HL-60 (cell line): ENCODE measurements around the gene CHST4.

ENCODE experiments used
- DNase-seq, 2 experiments: peaks; one replicate each; pipeline ENCODE4 v3.0.0-alpha.2; 2010 to 2020; ENCODE audit warnings: low read depth in 1 of 2, low spot score in 1 of 2
- H3K27ac ChIP-seq: fragments of 250-450 bp; sonication (Bioruptor Pico); replicated peaks from 2 replicates; pipeline ENCODE4 v1.5.1; 2020; ENCODE audit warnings: mild to moderate bottlenecking, moderate library complexity
- H3K27me3 ChIP-seq: fragments of 250-450 bp; sonication (Bioruptor Pico); 2 replicates; pipeline ENCODE4 v1.5.1; 2021; ENCODE audit warnings: mild to moderate bottlenecking, moderate library complexity; ENCODE audit not compliant: insufficient read depth, poor library complexity, severe bottlenecking
- H3K4me3 ChIP-seq: replicated peaks from 2 replicates; pipeline ENCODE4 v1.5.1; 2011; ENCODE audit warnings: mild to moderate bottlenecking, control low read depth, low read length; ENCODE audit not compliant: insufficient read depth
- CTCF ChIP-seq: IDR thresholded peaks from one replicate; pipeline ENCODE4 v1.5.1; 2011; ENCODE audit warnings: low read length, control low read depth, inconsistent platforms; ENCODE audit not compliant: insufficient read depth
- GABPA ChIP-seq: IDR thresholded peaks from 2 replicates; pipeline ENCODE4 v1.6.1; 2012; ENCODE audit warnings: low read depth
- POLR2AphosphoS5 ChIP-seq: IDR thresholded peaks from 2 replicates; pipeline ENCODE4 v1.6.1; 2012; ENCODE audit warnings: low read depth
- REST ChIP-seq: IDR thresholded peaks from 2 replicates; pipeline ENCODE4 v1.6.1; 2012; ENCODE audit warnings: low read depth; ENCODE audit not compliant: insufficient replicate concordance
- SPI1 ChIP-seq: IDR thresholded peaks from 2 replicates; pipeline ENCODE4 v1.6.1; 2012; ENCODE audit warnings: low read depth, mild to moderate bottlenecking, borderline replicate concordance

CHST4 gene

GRCh38 chr16:71547168-71547567 is 20.9 kb downstream of the CHST4 start:
- TF ChIP-seq POLR2AphosphoS5 = no peak
- TF ChIP-seq SPI1 = no peak
- no peak for TF ChIP-seq CTCF
- no peak for TF ChIP-seq REST
- no peak for TF ChIP-seq GABPA
- Histone ChIP-seq H3K4me3 (no peak overlapping the region), H3K27me3 (no peaks in the 10 kb centered on the region), H3K27ac (no peak overlapping the region)
- DNase-seq = no peak

GRCh38 chr16:71552698-71553503 is 26.7 kb downstream of the CHST4 start:
- DNase-seq = no peak
- Histone ChIP-seq H3K4me3 (no peak overlapping the region), H3K27ac (no peak overlapping the region), H3K27me3 (no peaks in the 10 kb centered on the region)
- TF ChIP-seq POLR2AphosphoS5 = no peak
- no peak for TF ChIP-seq SPI1
- no peak for TF ChIP-seq REST
- TF ChIP-seq GABPA = no peak
- no peak for TF ChIP-seq CTCF

- DNase-seq = no peak
- Histone ChIP-seq H3K27me3 (no peaks in the 10 kb centered on the region), H3K4me3 (no peak overlapping the region), H3K27ac (no peak overlapping the region)
- TF ChIP-seq GABPA = no peak
- no peak for TF ChIP-seq SPI1
- no peak for TF ChIP-seq POLR2AphosphoS5
- TF ChIP-seq REST = no peak
- no peak for TF ChIP-seq CTCF
Observed at GRCh38 chr16:71555230-71555891, 29.1 kb downstream of the CHST4 start.
